Suprapubic skin (tissue), 3 donors: ENCODE measurements around the gene GPR63.
"Not testable (repeated sequence)": the region's sequence is repeated elsewhere in the genome, so short reads cannot be mapped to it uniquely, and the experiment has no call there.

Source experiments
- EP300 ChIP-seq: sonication (generic); formaldehyde crosslinking; IDR thresholded peaks from one replicate; pipeline ENCODE4 v1.6.1; 2017; ENCODE audit warnings: antibody characterized with exemption
- POLR2A ChIP-seq, 2 donors: fragments of 450-650 bp; IDR thresholded peaks; one replicate each; pipeline ENCODE4 v1.6.1; 2017; ENCODE audit warnings: antibody characterized with exemption in 2 of 2, mild to moderate bottlenecking in 2 of 2, moderate library complexity in 2 of 2
- TF ChIP-seq, protein P1 (sequence below), 2 donors: fragments of 200-600 bp in 1 of 2; fragments of 450-650 bp in 1 of 2; sonication (generic) in 1 of 2; IDR thresholded peaks; one replicate each; pipeline ENCODE4 v1.5.1; 2016 to 2019; ENCODE audit warnings: antibody characterized with exemption in 2 of 2, mild to moderate bottlenecking in 1 of 2, moderate library complexity in 1 of 2

DNA sequence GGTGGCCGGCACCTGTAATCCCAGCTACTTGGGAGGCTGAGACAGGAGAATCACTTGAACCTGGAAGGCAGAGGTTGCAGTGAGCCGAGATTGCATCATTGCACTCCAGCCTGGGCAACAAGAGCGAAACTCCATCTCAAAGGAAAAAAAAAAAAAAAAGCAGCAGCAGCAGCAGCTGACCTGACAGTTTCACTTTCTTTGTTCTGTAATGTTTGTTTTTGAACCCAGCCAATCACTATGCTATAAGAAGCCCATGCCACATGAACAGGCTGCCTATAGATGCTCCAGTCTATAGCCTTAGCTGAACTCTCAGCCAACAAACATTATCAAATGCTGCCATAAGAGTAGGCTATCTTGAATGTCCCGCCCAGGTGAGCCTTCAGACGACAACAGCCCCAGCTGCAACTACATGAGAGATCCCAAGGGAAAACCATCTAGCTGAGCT, 47.9 kb upstream of the GPR63 start:
- TF ChIP-seq, protein P1, sequence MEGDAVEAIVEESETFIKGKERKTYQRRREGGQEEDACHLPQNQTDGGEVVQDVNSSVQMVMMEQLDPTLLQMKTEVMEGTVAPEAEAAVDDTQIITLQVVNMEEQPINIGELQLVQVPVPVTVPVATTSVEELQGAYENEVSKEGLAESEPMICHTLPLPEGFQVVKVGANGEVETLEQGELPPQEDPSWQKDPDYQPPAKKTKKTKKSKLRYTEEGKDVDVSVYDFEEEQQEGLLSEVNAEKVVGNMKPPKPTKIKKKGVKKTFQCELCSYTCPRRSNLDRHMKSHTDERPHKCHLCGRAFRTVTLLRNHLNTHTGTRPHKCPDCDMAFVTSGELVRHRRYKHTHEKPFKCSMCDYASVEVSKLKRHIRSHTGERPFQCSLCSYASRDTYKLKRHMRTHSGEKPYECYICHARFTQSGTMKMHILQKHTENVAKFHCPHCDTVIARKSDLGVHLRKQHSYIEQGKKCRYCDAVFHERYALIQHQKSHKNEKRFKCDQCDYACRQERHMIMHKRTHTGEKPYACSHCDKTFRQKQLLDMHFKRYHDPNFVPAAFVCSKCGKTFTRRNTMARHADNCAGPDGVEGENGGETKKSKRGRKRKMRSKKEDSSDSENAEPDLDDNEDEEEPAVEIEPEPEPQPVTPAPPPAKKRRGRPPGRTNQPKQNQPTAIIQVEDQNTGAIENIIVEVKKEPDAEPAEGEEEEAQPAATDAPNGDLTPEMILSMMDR (IDR thresholded peaks at IDR 0.05): not testable (repeated sequence)
- TF ChIP-seq POLR2A (IDR thresholded peaks at IDR 0.05); EP300: not testable (repeated sequence)
